Nephron (organoid): ENCODE measurements around the gene RECK.

Experiments used
- H3K27ac Mint-ChIP-seq, 3 experiments: 2 replicates each; pipeline ENCODE4 v1.8.0; 2020; ENCODE audit warnings: mixed read lengths in 3 of 3, mild to moderate bottlenecking in 2 of 3, moderate library complexity in 1 of 3
- H3K27me3 Mint-ChIP-seq: 2 replicates; pipeline ENCODE4 v1.8.0; 2021; ENCODE audit warnings: low read depth, mild to moderate bottlenecking, moderate library complexity, mixed read lengths
- H3K36me3 Mint-ChIP-seq: 2 replicates; pipeline ENCODE4 v1.8.0; 2020; ENCODE audit warnings: low read depth, mixed read lengths
- H3K4me1 Mint-ChIP-seq: 2 replicates; pipeline ENCODE4 v1.8.0; 2020; ENCODE audit warnings: mixed read lengths
- H3K4me3 Mint-ChIP-seq, 3 experiments: 2 replicates each; pipeline ENCODE4 v1.8.0; 2020; ENCODE audit warnings: mild to moderate bottlenecking in 3 of 3, mixed read lengths in 3 of 3, moderate library complexity in 2 of 3
- H3K9me3 Mint-ChIP-seq: 2 replicates; pipeline ENCODE4 v1.8.0; 2020; ENCODE audit warnings: mixed read lengths
- TF ChIP-seq, protein P1 (sequence below), 3 experiments: fragments of 200-600 bp; sonication (generic); IDR thresholded peaks; one replicate each; pipeline ENCODE4 v1.5.0; 2021; ENCODE audit warnings: antibody characterized with exemption in 3 of 3; ENCODE audit not compliant: unreplicated experiment in 3 of 3

The RECK gene

DNA sequence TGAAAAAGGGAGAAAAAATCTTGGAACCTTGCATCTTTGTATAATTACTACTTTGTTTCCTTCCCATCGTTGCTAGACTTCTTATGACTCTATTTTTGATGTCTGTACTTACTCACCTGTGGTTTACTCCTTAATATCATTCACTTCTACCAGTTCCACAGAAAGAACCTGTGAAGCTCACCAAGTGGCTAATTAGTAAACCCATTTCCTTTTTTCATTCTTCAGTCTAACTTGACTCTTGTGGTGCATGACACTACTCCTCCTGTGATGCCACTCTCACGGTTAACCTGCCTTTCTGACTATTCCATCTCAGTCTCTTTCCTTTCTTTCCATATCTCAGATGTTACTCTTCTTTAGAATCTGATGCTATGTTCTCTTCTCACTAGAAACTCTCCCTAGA is 14.6 kb downstream of the RECK start:
- Mint-ChIP-seq H3K27me3 (no peaks in the 10 kb centered on the region), H3K27ac (no peak overlapping the region), H3K4me3 (no peak overlapping the region), H3K4me1 (peaks cover 2% of the 10 kb centered on the region), H3K9me3 (no peaks in the 10 kb centered on the region), H3K36me3 (no peaks in the 10 kb centered on the region)
- TF ChIP-seq, protein P1, sequence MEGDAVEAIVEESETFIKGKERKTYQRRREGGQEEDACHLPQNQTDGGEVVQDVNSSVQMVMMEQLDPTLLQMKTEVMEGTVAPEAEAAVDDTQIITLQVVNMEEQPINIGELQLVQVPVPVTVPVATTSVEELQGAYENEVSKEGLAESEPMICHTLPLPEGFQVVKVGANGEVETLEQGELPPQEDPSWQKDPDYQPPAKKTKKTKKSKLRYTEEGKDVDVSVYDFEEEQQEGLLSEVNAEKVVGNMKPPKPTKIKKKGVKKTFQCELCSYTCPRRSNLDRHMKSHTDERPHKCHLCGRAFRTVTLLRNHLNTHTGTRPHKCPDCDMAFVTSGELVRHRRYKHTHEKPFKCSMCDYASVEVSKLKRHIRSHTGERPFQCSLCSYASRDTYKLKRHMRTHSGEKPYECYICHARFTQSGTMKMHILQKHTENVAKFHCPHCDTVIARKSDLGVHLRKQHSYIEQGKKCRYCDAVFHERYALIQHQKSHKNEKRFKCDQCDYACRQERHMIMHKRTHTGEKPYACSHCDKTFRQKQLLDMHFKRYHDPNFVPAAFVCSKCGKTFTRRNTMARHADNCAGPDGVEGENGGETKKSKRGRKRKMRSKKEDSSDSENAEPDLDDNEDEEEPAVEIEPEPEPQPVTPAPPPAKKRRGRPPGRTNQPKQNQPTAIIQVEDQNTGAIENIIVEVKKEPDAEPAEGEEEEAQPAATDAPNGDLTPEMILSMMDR (IDR thresholded peaks at IDR 0.05; ENCODE audit: unreplicated experiment in 3 of 3), result no peak

DNA sequence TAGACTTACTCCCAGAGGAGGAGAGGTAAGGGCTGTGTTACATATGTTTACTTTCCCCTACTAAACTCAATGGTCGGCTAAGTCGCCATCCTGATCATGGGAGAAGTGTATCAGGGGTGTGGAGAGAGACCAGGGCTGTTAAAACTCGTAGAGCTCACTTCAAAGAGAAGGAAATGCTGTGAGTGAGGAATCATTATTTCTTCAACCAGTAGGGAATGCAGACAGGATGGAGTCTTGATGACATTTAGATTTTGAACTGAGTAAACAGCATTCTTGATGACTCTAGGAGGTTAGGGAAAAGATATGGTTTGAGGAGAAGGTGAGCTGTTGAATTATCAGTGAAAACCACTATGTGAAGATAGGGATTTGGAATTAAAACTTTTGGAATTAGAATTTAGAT is 17.3 kb downstream of the RECK start:
- H3K36me3 Mint-ChIP-seq, result no peaks in the 10 kb centered on the region
- TF ChIP-seq, protein P1 (IDR thresholded peaks at IDR 0.05; ENCODE audit: unreplicated experiment in 3 of 3), result no peak
- H3K4me3 Mint-ChIP-seq, result no peak overlapping the region
- no peaks in the 10 kb centered on the region for H3K9me3 Mint-ChIP-seq
- no peaks in the 10 kb centered on the region for H3K27me3 Mint-ChIP-seq
- H3K4me1 Mint-ChIP-seq, result no peaks in the 10 kb centered on the region
- peak overlapping the region; percentile 8 to 31 (median 25) for H3K27ac Mint-ChIP-seq

DNA sequence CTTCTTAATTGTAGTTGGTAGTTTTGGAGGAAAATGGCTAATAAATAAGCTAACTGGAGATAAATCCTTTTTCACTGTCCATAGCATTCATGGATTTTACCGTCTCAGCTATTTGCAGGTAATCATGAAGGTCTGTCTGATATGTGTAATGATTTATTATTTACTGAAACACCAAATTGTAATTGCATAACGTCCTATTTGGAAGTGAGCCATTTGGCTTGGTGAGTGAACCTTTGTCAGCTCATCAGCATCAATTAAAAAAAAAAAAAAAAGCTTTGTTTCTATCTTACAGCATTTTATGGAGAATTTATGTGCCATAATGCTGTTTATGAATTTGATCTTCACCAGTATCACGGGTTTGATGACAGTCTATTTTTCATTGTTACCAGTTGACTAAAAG is 20.2 kb downstream of the RECK start:
- no peak overlapping the region for H3K27ac Mint-ChIP-seq
- H3K4me3 Mint-ChIP-seq, result no peak overlapping the region
- no peaks in the 10 kb centered on the region for H3K4me1 Mint-ChIP-seq
- TF ChIP-seq, protein P1 (IDR thresholded peaks at IDR 0.05; ENCODE audit: unreplicated experiment in 3 of 3), result no peak
- H3K9me3 Mint-ChIP-seq, result no peaks in the 10 kb centered on the region
- no peaks in the 10 kb centered on the region for H3K27me3 Mint-ChIP-seq
- H3K36me3 Mint-ChIP-seq, result peaks cover 17% of the 10 kb centered on the region

DNA sequence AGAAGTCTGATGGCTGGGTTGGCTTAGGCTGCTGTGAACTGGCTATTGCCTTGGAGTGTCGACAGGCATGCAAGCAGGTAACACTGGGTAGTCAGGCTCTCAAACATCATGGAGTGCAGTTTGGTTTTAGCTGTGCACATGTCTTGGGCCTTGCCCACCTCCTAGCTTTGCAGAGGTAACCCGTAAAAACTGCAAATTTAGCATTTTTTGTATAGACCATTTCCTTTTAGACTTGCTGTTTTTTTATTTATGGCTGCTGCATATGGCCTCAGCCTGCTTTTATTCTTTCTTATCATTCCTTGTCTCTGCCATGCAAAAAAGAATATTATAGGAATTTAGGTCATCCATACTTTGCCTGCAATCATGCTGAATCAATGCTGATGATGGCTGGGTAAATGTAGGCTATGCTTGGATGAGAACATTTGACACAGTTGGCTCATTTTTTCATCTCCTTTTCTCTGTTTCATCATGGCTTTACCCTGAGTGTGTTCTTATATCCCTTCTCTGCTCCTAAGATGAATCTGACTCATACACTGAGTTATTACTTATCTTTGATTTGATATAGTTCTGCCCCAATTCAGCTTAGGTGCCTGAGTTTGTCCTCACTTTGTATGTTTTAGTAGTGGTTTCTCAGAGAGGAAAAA is 27.2 kb downstream of the RECK start:
- H3K36me3 Mint-ChIP-seq, result peaks cover 51% of the 10 kb centered on the region
- no peaks in the 10 kb centered on the region for H3K27me3 Mint-ChIP-seq
- H3K4me1 Mint-ChIP-seq, result peaks cover 11% of the 10 kb centered on the region
- H3K27ac Mint-ChIP-seq, result peak overlapping the region in 2 of 3 experiments; percentile 1 to 89
- TF ChIP-seq, protein P1 (IDR thresholded peaks at IDR 0.05; ENCODE audit: unreplicated experiment in 3 of 3), result no peak
- H3K4me3 Mint-ChIP-seq, result no peak overlapping the region
- no peaks in the 10 kb centered on the region for H3K9me3 Mint-ChIP-seq

DNA sequence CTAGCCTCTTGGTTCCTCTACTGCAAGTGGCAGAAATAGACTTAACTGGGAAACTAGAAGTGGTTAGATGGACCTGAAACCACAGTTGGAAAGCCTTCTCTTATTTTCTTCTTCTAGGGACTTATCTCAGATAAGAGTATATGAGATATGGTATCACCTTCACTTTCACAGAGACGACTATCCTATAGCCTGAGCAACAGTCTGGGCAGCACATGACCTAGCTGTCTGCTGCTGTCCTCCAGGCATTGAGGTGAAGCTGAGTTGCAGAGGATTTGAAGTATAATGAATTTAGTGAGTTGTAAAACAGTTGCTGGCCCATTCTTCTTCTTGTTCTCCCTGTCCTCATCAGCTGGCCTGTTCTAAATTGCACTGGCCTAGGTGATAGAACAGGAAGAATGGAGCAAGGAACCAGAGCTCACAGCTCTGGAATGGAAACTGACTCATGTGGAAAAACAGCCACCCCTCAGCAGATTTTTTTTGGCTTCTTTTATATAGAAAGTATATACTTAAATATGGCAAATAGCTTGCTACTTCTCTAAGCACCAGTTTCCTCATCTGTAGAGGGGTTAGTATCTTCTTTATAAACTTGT is 27.8 kb downstream of the RECK start:
- Mint-ChIP-seq H3K27me3 (no peaks in the 10 kb centered on the region), H3K4me3 (no peak overlapping the region), H3K36me3 (peaks cover 56% of the 10 kb centered on the region), H3K27ac (peak overlapping the region; percentile 73 to 89 (median 82)), H3K4me1 (peaks cover 11% of the 10 kb centered on the region), H3K9me3 (no peaks in the 10 kb centered on the region)
- TF ChIP-seq, protein P1 (IDR thresholded peaks at IDR 0.05; ENCODE audit: unreplicated experiment in 3 of 3), result no peak

DNA sequence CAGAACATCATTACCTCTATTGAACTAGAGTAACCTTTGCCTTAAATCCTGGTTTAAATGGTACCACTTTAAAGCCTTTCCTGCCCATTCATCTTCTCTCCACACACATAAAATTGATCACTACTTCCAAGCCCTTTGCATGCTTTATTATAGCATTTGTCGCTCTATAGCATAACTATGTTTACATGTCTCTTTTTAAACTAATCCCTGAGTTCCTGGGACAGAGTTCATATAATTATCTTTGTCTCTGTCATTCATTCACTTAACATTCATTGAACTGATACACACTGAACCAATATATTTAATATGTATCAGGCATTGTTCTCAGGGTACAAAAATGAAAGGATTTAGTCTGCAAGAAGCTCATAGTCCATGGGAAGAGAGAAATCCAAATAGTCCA is 37.3 kb downstream of the RECK start:
- TF ChIP-seq, protein P1 (IDR thresholded peaks at IDR 0.05; ENCODE audit: unreplicated experiment in 3 of 3), result no peak
- Mint-ChIP-seq H3K36me3 (peaks cover 25% of the 10 kb centered on the region), H3K27ac (peak overlapping the region; percentile 84 to 92 (median 86)), H3K4me1 (peaks cover 25% of the 10 kb centered on the region), H3K27me3 (no peaks in the 10 kb centered on the region), H3K4me3 (no peak overlapping the region), H3K9me3 (no peaks in the 10 kb centered on the region)
